Left forelimb (tissue), 1 donor: Measurements from ENCODE around the gene TCF4.

Source experiments
- DNase-seq: peaks from one replicate; pipeline ENCODE4 v3.0.0-alpha.2; 2018; ENCODE audit warnings: low spot score

TCF4 gene

DNA sequence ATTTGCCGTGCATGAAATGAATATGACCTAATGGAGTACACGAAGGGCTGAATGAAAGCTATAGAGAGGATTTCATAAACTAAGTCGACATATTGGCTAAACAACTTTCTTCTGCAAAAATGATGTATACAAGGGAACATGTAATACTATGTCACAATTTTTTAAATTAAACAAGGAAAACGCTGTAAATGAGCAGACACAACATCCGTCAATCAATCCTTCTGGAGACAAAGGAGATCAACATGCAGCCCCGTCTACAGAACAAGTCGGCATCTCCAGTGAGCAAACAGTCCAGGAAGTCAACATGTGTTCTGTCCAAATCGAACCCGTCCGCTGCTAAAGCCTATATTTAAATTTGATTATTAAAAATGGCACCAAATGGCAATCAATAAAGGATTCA, 180.8 kb downstream of the TCF4 start:
- DNase-seq = no peak

GRCh38 chr18:55406451-55406991, 181.5 kb downstream of the TCF4 start:
- no peak for DNase-seq

DNA sequence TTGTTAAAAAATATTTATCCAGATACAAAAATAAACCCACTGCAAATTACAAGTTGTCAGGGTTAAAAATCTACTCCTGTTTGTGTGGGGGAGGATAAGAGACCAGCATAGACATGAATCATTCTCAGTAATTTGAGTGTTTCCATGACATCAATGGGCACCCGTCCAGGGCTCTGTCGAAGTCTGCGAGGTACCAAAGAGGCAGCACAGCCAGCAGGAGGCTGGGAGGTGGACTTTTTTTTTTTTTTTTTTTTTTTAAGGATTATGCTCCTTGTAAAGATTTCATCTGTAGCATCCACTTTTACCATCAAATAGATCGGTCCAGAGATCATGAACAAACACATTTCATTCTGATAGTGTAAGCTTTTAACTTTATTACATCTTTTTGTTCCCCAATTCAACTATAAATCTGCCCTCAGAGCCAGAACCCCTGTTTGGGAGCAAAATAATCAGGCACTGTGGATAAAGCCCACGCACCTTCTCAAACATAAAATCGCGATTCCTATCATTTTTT, 182.0 kb downstream of the TCF4 start:
- DNase-seq = peak; percentile 83

DNA sequence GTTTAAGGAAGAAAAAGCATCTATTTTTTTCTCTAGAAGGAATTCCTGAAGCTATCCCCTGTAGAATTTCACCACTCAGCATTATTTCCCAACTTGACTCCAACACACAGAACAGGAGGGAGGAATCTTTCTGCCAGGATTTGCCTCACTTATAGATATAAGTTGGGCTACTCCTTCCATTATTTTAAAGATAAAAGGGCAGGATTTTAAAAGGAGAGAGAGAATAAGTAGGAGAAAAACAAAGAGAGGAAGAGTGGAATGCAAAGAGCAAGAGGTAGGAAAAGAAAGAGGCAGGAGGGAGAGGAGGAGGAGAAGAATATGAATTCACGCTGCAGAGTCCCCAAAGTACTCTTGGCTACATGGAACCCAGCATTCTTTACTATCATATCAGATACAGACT, 182.5 kb downstream of the TCF4 start:
- no peak for DNase-seq

DNA sequence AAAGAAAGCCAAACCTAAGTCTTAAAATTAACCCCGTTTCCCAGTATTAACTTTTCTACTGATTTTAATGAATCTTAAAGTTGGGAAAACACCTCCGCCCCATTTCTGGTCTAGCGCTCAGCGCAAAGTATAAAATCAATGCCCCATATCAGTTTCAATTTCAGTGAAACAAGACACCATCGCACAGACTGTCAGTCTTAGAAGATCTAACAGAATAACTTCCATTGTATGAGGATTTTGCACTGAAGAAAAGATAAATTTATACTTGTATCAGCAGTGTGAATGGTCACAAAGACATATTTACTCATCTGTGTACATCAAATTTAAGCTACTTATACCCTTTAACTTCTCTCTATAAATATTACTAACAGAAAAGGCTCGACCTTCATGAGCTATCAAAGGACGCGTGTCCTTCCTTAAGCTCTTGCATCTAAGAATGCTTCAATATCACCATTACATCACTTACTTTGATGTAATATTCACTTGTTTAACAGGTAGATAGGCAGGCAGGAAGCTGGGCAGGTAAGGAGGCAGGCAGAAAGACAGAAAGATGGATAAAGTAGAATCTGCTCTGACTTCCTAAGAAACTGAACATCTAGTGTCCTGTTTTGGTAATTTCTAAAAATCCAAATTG, 183.0 kb downstream of the TCF4 start:
- no peak for DNase-seq

DNA sequence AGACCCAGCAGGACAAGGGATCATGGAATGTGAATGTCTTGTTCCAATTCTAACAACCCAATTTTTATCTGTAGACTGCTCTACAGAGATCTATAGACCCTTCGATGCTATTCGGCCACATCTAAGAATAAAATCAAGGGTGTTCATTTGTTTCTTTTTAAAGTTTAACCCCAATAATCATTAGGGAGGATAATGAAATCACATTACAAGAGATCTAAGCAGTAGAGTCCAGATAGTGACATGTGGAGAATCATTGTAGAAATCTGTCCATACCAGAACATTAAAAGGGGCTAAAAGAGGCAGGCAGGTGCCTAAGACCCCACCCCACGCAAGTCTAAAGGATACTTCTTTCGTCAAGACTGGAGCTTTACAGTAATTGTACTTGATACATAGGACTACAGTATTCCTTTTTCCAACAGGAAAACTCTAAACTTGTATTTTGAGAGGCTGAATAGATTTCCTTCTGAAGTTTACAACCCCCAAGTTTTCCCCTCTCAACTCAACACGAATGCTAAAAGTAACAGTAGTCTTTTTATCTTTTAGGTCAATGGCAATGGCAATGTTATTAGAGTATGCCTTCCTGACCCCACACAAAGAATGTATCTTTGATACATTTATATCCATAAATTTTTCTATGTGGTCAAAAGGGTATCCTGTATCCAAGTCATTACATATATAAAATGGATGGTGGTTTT, 183.7 kb downstream of the TCF4 start:
- DNase-seq = no peak

DNA sequence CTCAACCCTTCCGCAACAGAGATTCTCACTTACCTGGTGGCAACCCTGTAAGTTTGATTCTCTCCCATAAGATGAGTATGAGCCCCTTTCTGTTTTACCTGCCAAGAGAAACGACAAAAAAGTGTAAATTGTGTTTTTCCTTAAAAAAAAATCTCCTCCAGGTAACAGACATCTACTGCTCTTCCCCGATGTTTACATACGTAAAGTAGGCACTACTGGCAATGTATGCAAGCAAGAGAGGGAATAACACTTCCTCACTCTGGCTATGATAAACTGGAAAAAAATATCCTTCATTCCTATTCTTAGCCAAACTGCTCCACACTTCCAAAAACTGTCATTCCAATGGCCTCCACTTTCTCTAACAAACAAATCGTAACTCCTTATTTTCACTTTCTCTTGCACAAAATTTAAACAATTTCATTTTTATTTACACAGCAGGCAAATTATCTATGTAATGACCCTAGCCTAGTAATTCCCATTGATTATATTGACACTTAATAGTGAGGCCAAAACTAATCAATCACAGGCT, 184.5 kb downstream of the TCF4 start:
- no peak for DNase-seq

- DNase-seq = no peak
Measured at GRCh38 chr18:55402731-55403405, 185.1 kb downstream of the TCF4 start.

- peak; percentile 76 for DNase-seq
Measured at GRCh38 chr18:55401638-55402191, 186.3 kb downstream of the TCF4 start.

DNA sequence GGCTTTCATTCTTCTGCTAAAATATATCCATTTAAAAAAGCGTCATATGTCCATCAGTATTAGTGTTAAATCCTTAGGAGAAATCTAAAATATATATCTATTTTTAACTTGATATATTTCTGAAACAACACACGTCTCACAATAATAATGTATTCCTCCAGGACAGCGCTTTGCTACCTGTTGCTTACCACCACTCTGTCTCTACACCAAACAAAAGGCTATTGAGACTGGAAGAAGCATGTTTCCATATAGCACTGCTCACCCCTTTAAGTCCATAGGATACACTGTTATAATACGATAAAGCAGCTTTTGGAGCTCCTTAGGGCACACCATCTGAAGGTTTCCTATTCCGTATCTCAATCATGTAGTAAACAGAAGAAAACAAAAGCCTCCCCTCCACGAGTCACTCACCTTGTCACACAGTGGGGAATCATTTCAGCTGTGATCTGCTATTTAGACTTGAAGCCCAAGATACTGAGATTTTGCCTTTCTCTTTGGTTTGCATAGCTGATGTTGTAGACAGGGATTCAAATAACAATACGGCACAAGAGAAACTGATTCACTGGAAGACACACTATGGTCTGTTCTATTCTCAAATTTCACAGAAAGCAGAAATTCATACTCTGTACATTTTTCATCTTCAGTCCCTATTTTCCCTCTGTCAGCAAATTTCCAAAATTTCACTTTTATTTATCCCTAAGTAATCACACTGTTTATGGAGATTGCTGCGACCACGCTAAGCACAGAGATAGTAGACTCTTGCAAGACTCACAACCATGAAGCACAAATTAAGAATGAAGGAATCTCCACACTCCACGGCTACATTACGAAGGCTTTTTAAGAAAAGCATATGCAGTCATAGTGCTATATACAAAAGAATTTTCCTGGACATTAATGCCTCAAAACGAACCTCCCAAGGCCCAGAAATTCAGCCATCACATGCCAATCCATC, 187.1 kb downstream of the TCF4 start:
- no peak for DNase-seq

- no peak for DNase-seq
Measured at GRCh38 chr18:55400081-55400480, 187.9 kb downstream of the TCF4 start.

- DNase-seq = no peak
Measured at GRCh38 chr18:55398858-55399257, 189.1 kb downstream of the TCF4 start.

DNA sequence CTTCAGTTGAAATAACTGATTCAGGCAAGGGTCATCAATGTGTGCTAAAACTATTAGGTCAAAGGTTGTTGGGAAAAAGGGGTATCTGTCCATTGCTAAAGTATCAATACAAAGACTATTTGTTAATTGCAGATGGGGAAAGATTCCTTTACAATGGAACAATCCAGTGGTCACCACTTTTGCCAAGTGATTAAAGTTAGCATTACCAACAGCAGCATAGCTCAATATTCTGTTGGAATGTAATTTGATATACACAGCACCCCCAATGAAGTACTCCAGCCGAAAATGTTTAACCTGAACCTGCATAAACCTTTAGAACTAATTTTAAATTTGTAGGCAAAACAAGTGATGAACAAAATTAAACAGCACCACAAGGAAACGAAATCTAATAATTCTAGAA, 191.0 kb downstream of the TCF4 start:
- DNase-seq = no peak

- DNase-seq = no peak
Measured at GRCh38 chr18:55396267-55396905, 191.6 kb downstream of the TCF4 start.

- no peak for DNase-seq
Measured at GRCh38 chr18:55395799-55396198, 192.2 kb downstream of the TCF4 start.

- DNase-seq = no peak
Measured at GRCh38 chr18:55390898-55391297, 197.1 kb downstream of the TCF4 start.

DNA sequence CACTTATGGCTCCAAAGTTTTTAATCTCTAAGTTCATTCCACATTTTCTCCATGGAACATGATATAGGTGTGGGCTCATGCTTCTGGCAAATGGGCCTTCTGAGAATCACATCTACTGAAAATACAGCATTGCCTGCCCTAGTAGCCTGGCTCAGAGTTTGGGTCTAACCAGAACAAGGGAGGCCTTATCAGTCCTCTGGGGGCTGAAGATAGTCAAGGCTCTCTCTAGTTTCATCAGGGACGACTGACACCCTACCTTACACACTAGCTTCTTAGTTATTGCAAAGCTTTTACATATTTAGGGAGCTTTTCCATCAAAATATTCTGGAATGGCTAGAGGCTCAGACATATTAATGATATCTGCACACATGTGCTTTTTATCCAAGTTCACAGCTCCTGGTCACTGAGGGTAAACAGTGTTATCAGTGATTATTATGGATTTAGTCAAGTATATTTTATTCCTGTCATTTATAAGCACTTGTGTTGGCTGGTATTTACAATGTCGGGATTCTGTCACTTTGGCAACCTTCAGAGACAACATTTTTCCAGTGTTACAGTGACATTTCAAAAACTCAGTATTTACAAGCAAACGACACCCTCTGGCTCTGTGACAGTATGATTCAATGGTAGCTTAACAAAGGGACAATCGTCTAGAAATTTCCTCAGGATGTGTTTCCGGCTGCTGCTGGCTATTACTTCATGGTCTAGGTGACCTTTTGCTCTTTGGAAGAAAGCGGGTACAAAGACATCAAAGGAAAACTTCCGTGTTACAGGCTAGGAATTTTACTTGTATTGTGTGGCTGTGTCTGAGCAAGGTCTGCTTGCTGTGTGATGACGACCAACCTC, 200.6 kb downstream of the TCF4 start:
- no peak for DNase-seq

- no peak for DNase-seq
Measured at GRCh38 chr18:55386545-55386944, 201.4 kb downstream of the TCF4 start.

DNA sequence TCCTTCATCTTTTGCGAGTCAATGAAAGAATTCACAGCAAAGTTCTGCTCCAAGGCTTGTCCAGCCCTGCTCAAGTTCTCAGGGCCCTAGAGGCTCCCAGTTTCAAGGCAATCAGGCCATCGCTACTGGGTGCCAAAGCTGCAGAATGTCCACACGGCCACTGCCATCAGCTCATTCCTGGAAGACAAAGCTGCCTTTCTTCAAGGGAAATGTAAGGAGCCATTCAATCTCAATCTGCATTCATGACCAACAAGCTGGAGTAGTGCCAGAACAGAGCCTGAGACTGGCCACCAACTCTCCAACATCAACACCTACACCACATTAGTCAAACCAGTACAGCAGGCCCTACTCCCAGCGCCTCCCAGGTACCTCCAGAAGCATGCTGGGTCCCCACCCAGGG, 202.2 kb downstream of the TCF4 start:
- no peak for DNase-seq
